ENCODE measurements around the gene CCDC92B.
"Not testable (repeated sequence)": the region's sequence is repeated elsewhere in the genome, so short reads cannot be mapped to it uniquely, and the experiment has no call there.

The CCDC92B gene

GRCh38 chr17:2688351-2689342, 60.8 kb downstream of the CCDC92B start:
- no peak for DNase-seq

- DNase-seq = no peak
These were observed 62.4 kb downstream of the CCDC92B start for GRCh38 chr17:2687074-2687418.

DNA sequence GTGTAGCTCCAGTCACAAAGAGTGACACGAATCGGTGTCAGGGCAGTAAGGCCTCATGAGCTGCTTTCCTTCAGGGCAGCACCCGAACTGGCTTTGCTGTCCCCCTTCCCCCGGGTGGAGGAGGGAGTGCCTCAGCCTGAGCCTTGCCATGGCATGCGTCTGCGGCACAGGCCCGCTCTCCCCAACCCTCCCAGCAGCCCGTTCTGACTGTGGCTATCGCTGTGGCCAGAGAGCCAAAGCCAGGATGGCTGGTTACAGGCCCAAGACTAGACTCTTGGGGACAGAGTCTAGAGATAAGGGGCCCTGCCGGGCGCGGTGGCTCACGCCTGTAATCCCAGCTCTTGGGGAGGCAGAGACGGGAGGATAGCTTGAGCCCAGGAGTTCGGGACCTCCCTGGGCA, 63.8 kb downstream of the CCDC92B start:
- no peak for DNase-seq

- DNase-seq = no peak
These were observed 64.9 kb downstream of the CCDC92B start for GRCh38 chr17:2684549-2684948.

- DNase-seq = no peak
These were observed 65.5 kb downstream of the CCDC92B start for GRCh38 chr17:2683912-2684311.

GRCh38 chr17:2682176-2682938, 67.1 kb downstream of the CCDC92B start:
- no peak for DNase-seq

GRCh38 chr17:2681650-2682049, 67.8 kb downstream of the CCDC92B start:
- no peak for DNase-seq

DNA sequence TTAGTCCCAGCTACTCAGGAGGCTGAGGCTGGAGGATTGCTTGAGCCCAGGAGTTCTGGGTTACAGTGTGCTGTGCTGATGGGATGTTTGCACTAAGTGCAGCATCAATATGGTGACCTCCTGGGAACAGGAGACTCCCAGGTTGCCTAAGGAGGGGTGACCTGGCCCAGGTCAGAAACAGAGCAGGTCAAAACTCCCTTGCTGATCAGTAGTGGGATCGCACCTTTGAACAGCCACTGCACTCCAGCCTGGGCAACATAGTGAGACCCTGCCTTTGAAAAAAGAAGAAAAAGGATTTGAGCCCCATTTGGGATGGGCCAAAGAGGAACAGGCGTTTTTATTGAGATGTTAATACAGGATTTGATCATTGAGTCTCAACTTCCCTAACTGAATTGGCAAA, 68.5 kb downstream of the CCDC92B start:
- no peak for DNase-seq

GRCh38 chr17:2679247-2679646, 70.2 kb downstream of the CCDC92B start:
- DNase-seq = not testable (repeated sequence)
